GM18511 (cell line): Measurements from ENCODE around the gene TPM1.

Experiments used
- ATAC-seq: cut with Tn5 transposase; IDR thresholded peaks from one replicate; pipeline ENCODE4 v1.9.1; 2021; ENCODE audit warnings: mild to moderate bottlenecking, moderate library complexity; ENCODE audit not compliant: unreplicated experiment

The TPM1 gene

DNA sequence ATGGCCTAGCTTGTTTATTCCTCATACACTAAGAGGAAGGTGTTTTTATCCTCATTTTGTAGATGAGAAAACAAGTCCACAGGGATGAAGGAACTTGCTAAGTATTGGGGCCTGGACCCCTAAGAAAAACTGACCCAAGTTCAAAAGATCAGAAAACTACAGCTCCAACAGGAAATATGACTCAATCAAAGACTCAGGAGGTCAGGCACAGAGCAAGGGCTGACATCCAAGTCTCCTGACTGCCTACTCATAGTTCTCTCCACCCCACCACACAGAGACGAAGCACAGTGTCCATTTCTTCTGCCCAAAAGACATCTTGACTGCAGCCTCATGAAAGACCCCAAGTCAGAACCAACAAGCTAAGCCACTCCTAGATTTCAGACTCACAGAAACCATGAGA is 26.9 kb upstream of the TPM1 start:
- no peak for ATAC-seq

DNA sequence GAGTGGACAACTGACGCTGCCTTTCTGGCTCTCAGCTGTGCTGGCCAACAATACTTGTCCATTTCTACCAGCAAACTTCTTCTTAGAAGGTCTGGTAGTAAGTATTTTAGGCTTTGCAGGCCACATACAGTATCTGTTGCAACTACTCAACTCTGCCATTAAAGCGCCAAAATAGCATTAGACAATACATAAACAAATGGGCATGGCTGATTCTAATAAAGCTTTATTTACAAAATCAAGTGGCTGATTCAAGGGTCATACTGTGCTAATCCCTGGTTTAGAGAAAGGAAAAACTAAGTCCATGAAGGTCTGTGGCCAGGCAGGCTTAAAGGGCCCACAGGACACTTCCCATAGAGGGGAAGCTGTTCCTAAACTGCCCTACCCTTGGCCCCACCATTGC is 26.3 kb upstream of the TPM1 start:
- ATAC-seq: no peak

DNA sequence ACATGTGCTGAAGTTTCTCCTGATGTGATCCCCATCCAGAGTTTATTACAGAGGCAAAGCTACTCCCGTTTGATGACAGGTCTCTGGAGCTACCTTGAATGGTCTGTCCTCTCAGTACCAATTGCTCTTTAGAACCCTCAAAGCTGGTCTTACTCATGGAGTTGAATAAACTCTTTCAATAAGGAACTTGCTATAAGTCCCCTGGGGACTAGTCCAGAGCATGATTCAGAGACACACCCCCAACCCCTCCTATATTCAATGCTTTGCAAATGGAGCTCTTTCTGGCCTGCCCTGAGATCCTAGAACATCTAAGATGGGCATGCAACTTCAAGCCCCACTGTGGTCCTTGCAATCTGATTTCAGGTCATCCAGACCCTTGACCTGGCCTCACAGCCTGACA is 23.9 kb upstream of the TPM1 start:
- ATAC-seq: no peak

DNA sequence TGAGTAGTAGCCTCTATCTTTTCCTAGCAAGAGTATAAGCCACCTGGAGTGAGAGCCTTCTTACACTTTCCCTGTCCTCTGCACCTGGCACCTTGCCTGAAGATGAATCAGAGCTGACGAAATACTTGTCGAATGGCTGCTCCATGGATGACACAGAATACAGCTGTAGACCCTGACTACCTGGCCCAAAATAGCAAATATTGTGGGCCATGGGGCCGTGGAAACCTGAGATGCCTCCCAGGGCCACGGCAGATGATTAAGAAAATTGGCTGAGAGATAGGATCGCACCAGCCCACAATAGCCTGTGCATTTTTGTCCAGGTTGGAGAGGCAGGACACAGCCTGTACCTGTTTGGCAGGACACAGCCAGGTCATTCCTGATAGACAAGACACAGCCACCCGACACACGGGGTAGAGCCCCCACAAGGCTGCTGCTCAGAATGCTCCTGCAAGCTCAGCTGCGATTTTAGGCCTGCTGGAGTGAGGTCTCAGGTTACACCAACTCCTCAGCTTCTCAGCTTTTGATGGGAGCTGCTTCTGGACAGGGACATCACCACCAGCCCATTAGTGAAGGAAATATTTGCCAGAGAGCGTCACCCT is 22.9 kb upstream of the TPM1 start:
- no peak for ATAC-seq

DNA sequence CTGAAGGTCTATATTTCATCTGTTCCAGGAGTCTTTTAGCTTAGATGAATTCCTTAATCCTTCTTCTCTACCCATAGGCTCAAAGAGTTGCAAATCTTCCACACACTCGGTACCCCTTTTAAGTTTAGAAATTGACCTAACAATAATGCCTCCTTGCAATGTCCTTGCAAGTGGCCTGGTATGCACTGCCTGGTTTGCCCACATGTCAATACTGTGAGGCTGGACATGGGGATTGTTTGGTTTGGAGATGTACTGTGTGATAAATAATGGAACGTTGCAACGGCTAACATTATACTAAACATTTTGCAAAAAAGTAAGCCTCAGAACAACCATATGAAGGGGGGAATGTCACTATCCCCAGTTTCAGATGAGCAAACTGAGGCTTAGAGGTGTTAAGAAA is 22.4 kb upstream of the TPM1 start:
- ATAC-seq: no peak

DNA sequence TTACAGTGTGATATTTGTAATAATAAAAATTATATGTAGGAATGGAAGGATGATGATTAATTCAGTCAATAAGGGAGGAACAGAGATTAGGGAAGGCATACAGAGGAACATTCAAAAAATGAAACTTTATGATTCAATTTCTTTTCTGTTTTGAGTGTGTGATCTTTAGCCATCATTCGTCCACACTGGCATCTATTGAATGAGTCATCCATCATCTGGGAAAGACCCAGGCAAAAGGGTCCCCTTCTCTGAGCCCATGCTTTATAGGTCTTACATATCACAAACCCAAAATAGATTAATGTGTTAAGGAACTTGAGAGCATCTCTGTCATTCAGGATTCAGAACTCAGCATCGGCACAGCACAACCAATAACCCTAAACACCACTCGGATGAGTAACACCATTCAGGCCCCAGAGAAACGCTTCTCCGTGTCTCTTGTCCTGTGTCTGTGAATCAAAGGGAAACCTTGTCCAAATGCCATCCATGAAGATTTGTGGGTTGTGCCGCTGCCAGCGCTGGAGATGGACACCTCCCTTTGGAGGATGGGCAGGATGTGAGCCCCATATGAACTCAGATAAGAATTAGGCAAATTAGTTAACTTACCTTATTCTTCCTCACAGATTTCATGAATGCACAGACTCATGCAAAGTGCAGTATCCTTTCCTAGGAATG is 21.7 kb upstream of the TPM1 start:
- ATAC-seq: no peak

DNA sequence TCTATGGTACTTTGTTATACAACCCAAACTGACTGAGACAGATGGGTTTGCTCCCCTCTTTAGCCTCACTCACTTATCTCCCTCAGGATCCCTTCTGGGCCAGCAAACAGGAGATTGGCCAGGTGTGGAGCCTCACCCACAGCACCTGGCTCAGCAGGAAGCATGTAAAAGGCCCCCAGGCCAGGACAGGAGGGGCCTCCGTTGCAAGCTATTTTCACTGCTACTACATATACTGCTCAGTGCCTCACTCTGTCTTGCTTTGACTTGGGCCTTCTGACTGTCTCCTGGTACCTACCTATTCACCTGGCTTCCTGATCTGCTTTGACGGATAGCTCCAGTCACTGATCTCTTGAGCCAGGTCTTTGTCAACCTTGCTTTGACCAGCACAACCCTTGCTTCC is 20.4 kb upstream of the TPM1 start:
- no peak for ATAC-seq

DNA sequence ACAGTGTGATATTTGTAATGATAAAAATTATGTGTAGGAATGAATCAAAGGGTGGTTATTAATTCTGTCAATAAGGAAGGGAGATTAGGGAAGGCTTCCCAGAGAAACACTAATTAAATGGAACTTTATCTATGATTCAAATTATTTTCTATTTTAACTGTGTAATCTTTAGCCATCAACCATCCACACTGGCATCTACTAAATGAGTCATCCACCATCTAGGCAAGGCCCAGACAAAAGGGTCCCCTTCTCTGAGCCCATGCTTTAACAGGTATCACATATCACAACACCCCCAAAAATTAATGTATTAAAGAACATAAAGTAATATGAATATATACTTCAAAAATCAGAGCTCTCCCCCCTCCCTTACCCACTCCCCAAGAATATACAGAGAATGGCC is 19.9 kb upstream of the TPM1 start:
- no peak for ATAC-seq

DNA sequence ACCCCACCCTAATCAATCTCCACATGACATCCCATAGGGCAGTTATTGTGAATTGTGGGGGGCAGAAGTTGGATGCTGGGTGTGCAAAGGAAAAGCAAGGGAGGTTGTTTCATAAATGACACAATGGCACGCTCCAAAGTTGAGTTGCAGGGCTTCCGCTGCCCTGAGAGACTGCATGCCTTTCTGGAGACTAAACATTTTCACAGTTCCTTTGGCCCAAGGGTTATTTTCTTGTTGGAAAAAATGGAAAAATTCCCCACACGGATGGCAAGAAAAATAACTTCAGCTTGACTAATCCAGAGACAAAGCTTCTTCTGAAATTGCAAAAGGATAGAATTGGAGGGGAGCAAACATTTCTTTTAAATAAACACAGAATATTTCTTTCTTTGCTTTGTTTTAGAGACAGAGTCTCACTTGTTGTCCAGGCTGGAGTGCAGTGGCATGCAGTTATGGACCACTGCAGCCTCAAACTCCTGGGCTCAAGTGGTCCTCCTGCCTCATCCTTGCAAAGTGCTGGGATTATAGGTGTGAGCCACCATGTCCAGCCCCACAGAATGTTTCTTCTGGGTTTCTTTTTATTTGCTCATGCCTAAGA is 19.1 kb upstream of the TPM1 start:
- no peak for ATAC-seq

DNA sequence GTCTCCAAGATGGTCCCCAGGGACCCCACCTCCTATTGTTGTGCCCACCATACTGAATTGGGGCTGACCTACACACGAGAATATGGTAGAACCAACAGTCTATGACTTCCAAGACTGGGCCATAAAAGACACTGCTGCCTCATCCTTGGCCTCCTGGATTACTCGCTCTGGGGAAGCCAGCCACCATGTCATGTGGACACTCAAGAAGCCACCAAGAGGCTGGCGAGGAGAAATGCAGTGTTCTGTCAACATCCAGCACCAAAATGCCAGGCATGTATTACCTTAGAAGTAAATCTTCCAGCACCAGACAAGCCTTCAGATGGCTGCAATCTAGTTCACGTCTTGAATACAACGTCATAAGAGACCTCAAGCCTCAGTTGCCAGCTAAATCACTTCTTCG is 17.1 kb upstream of the TPM1 start:
- no peak for ATAC-seq

DNA sequence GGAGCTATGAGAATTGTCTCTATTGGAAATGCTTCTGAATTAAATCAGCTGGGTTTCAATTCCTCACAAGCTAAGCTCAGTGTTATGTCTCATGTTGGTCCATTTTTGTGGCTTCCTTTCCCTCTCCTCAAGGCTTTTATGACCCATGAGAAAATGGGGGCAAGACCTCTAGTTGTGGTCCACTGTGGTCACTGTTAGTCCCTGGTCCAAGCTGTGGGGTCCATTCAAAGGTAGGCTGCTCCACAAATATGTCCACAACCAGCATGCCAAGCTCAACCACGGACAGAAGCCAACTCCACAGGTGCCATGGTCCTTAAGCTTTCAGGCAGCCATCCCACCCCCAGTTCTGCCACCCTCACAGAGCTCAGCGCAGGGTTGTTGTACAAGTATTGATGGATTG is 14.9 kb upstream of the TPM1 start:
- no peak for ATAC-seq

DNA sequence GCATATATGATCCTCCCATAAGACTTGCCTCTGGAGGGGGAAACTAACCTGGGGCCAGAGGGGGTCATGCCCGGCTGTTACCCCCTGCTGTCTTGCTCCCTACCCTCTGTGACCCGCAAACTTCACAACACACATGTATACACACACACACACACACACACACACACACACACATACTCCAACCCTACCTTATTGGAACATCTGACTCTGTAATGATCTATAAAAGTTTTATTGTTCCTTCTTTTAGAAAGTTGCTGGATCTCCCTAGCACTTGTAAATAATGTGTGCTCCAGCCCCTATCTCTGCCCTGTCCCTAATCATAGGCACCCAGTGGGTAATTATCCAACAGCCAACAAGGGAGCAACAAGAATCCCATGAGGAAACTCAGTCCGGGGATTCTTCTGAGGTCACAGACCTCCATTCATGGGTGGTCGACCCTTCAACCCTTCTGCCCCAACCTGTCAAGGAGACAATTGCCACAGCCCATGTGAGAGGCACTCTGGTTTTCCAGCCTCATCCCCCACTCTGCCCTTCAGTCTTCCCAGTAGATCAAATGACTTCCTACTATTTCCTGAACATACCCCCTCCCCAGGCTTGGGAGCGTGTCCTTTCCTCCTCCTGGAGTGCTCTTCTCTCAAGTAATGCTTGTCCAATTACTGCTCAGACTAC is 14.0 kb upstream of the TPM1 start:
- ATAC-seq: no peak

DNA sequence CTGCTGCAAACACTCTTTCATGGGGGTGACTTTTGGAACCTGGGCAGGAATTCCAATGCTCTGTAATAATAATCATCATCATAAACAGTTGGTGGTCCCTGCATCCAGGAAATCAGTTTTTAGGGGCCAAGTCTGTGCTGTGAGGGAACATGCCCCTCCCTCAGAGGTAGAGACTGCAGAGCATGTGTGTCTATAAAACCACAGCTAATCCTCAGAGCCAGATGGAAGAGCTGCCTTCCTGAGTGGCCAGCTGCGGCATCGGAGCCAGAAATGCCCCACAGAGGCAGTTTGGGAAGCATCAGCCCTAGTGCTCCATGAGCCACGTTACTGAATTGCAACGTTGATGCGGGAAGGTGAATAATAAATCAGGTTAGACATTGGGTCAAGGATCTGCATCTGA is 12.9 kb upstream of the TPM1 start:
- no peak for ATAC-seq

DNA sequence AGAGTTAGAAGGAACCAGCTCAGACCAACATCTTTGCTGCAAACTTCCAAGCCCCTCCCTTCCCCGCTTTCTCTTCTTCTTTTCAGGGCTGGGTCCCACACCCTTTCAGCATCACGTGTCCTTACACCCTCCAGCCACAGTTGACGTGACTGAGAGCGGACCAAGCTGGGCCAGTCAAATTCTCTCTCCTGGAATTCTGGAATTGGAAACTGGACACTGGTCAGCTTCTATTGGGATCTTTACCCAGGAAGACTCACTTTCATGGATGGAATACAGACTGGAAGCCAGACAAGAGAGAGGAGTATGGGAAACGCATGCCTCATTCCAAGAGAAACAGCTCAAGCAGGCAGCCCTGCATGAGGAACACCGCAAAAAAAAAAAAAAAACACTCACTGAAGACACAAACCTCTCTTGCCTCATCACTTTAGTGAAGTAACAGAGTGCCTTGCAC is 12.4 kb upstream of the TPM1 start:
- ATAC-seq: no peak

DNA sequence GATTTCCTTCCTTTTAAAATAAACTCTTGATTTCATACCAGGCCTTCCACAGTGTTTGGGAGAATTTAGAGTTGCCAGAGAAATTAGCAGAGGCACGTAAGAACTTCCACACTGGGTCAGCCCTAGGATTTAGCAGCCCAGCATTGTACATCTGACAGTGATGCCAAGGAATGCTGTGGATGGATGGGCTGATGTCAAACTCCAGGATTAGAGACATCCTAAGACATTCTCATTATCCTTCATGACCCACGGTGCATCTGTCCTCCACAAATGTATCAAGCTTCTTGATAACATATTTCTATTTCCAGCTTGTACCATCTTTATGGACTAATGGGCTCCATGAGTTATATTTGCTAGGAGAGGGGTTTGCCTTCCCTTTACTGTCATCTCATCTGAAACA is 8.0 kb upstream of the TPM1 start:
- no peak for ATAC-seq

DNA sequence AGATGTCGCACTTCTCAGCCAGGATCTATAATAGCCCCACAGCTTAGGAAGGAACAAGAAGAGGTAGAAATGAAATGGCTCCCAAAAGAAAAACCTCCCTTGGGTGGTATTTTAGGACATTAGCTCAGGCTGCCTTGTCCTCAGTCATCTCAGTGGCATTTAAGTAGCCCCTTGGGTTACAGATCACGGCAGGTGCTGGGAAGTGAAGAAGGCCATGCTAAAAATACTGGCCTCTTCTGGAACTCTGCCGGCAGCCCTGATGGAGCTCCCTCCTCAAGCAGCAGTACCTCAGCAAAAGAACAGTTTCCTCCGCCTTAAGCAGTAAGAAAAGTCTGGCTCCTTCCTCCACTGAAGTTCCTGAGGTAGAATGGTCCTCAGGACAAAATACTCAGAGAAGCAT is 7.3 kb upstream of the TPM1 start:
- ATAC-seq: no peak

DNA sequence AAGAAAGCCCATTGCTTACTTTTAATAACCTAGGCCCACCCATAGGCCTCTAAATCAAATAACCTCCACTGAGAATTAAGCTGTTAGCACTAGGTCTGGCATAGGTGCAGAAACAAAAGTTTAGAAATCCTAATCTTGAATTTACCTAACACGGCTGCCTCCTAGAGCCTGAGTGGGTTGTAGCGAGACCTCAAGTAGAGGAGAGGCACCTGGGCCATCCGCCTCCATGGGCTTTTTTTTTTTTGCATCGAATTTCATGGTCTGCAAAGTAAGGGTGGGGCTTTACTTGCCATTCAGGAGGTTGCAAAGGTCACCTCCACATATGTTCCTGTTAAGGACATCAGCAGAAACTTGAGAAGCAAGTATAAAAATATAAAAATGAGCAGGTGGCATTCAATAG is 6.6 kb upstream of the TPM1 start:
- no peak for ATAC-seq

DNA sequence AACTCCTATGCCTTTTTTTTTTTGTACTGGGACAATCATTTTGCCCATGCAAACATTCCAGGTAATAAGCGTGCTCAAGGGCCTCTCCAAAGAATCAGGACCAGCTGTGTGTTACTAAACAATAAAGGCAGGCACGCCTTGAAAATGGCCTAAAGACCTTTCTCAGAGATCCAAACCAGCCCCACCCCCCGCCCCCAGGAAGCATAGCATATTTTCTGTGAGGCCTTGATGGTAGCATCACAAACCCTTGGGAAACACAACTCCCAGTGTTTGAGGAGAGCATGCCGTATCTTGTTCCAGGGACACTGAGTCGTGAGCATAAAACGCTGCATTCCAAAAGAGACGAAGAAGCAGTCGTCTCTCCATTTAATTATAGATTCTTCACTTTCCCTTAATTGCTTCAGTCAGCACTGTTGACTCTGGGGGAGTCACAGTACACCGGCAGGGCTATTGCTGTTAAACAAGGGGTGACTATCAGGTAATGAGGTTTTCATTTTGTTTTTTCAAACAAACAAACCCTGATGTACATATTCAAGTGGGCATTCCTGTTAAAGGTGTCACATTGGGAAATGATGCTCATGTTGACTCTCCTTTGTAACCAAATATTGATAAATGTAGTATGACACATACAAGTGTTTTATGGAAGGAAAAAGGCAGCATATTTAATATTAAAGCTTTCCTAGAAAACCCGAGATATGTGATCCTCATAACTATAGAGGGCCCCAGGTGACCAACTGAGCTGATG is 4.4 kb upstream of the TPM1 start:
- ATAC-seq: no peak

DNA sequence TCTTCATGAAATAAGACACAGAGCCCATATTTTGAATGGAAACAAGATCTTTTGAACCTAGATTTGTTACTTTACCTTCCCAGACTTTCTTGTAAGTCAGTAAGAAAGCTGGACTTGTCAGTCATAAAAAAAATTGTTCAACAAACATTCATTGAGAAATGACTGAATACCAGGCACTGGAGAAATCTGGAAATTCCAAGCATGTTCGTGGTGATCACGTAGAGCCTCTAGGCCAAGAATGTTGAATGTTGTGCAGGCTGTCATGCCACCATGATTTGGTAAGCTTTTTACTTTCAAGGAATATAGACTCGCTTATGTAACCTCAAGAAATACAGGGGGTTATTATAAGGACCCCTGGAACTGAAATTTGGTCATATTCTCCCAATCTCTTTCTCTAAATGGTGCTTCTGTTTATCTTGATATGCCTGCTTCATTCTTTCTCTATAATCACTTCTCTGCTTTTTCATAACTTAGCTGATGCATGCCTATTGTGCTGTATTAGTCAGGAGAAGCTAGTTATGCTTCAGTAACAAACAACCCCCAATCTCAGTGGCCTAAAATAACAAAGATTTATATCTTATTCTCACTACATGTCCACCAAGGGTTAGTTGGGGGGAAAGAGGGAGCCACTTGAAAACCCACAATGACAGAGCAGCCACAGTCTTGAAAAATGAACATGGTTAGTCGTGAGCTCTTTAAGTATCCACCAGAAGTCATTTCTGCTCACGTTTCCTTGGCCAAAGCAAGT is 3.4 kb upstream of the TPM1 start:
- no peak for ATAC-seq

DNA sequence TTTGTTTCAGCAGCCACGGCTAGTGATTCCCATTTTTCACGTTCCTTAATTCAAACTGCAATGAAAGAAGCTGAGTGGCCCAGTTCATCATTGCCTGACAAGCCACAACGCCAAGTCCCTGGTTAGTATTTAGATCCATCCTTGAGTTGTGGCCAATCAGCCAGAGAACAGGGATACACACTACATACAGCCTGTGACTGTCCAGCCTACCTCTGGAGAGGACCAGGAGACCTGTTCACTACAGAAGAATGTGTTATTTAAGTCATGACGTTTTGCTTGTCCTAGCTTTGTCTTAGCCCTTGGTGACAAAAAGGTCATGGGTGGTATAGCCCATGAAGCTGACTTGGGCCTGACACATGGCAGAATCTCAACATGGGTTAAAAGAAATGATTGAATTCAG is 2.7 kb upstream of the TPM1 start:
- ATAC-seq: no peak

DNA sequence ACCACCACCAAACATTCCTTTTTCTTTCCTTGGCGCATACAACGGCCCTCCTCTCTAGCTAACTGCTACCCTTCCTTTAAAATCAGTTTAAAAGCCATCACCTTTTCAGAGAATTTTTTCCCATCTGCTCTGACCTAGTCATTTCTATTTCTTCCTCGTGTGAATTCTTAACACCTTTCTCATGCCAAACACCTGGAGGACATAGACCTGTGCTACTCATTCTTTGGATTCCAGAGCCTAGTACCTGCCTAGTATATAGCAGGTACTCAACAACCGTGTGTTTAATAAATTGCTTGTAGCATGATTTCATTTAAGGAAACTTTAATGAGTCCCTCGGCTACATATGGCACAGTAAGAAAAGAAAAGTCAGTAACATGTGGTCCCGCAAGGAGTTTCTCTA is 2.0 kb upstream of the TPM1 start:
- no peak for ATAC-seq
